VCaP (cell line): ENCODE results near the gene DACH1.

Experiments used
- H3K27ac ChIP-seq: fragments of 450-650 bp; 2 replicates; pipeline ENCODE4 v1.5.1; 2017
- CTCF ChIP-seq: fragments of 450-650 bp; conservative IDR thresholded peaks from 2 replicates; pipeline ENCODE4 v1.5.1; 2017; ENCODE audit warnings: mild to moderate bottlenecking, moderate library complexity

The DACH1 gene

GRCh38 chr13:71460211-71460610 lies 406.8 kb downstream of the DACH1 start:
- H3K27ac ChIP-seq: no peak overlapping the region
- no peak for TF ChIP-seq CTCF

- no peak for TF ChIP-seq CTCF
- H3K27ac ChIP-seq: no peak overlapping the region
Observed at GRCh38 chr13:71459708-71460107, 407.3 kb downstream of the DACH1 start.

GRCh38 chr13:71457645-71458044 lies 409.4 kb downstream of the DACH1 start:
- no peak overlapping the region for H3K27ac ChIP-seq
- no peak for TF ChIP-seq CTCF

- no peak overlapping the region for H3K27ac ChIP-seq
- TF ChIP-seq CTCF: no peak
Observed at GRCh38 chr13:71456136-71456535, 410.9 kb downstream of the DACH1 start.

GRCh38 chr13:71454509-71454908 lies 412.5 kb downstream of the DACH1 start:
- no peak for TF ChIP-seq CTCF

GRCh38 chr13:71448080-71448630 lies 418.8 kb downstream of the DACH1 start:
- no peak for TF ChIP-seq CTCF
- H3K27ac ChIP-seq: peak overlapping the region; percentile 84

More at GRCh38 chr13:71454509-71454908, 412.5 kb downstream of the DACH1 start:
- H3K27ac ChIP-seq: no peak overlapping the region

GRCh38 chr13:71437704-71438103 lies 429.3 kb downstream of the DACH1 start:
- H3K27ac ChIP-seq: no peak overlapping the region
- no peak for TF ChIP-seq CTCF

GRCh38 chr13:71430681-71431080 lies 436.3 kb downstream of the DACH1 start:
- H3K27ac ChIP-seq: no peak overlapping the region
- no peak for TF ChIP-seq CTCF
